Activated naive CD4-positive, alpha-beta T cell treated with anti-CD3 and anti-CD28 coated beads, Interleukin-2, amount 50 U/mL, for 16 hours (primary cell): Measurements from ENCODE around the gene PPM1H.

Source experiments
- DNase-seq: peaks from one replicate; pipeline ENCODE4 v3.0.0-alpha.2; 2020

The PPM1H gene

GRCh38 chr12:62726471-62726980 lies 208.4 kb downstream of the PPM1H start:
- no peak for DNase-seq

GRCh38 chr12:62725781-62726180 lies 209.2 kb downstream of the PPM1H start:
- no peak for DNase-seq

- no peak for DNase-seq
These were observed 210.0 kb downstream of the PPM1H start for GRCh38 chr12:62724947-62725451.

- DNase-seq = no peak
These were observed 210.7 kb downstream of the PPM1H start for GRCh38 chr12:62724285-62724684.

- no peak for DNase-seq
These were observed 211.8 kb downstream of the PPM1H start for GRCh38 chr12:62722971-62723680.

- no peak for DNase-seq
These were observed 214.2 kb downstream of the PPM1H start for GRCh38 chr12:62720661-62721330.

GRCh38 chr12:62720025-62720424 lies 214.9 kb downstream of the PPM1H start:
- no peak for DNase-seq

GRCh38 chr12:62718762-62719426 lies 216.1 kb downstream of the PPM1H start:
- DNase-seq = no peak

GRCh38 chr12:62717643-62718042 lies 217.3 kb downstream of the PPM1H start:
- no peak for DNase-seq

GRCh38 chr12:62716866-62717525 lies 218.0 kb downstream of the PPM1H start:
- no peak for DNase-seq

GRCh38 chr12:62716037-62716436 lies 218.9 kb downstream of the PPM1H start:
- DNase-seq = no peak

- no peak for DNase-seq
These were observed 219.9 kb downstream of the PPM1H start for GRCh38 chr12:62714774-62715721.

- no peak for DNase-seq
These were observed 220.7 kb downstream of the PPM1H start for GRCh38 chr12:62714181-62714773.

- no peak for DNase-seq
These were observed 221.2 kb downstream of the PPM1H start for GRCh38 chr12:62713723-62714122.

- no peak for DNase-seq
These were observed 222.0 kb downstream of the PPM1H start for GRCh38 chr12:62712681-62713573.

GRCh38 chr12:62711631-62712241 lies 223.2 kb downstream of the PPM1H start:
- no peak for DNase-seq

GRCh38 chr12:62709311-62709710 lies 225.6 kb downstream of the PPM1H start:
- no peak for DNase-seq

- no peak for DNase-seq
These were observed 227.0 kb downstream of the PPM1H start for GRCh38 chr12:62707939-62708338.

- DNase-seq = no peak
These were observed 229.1 kb downstream of the PPM1H start for GRCh38 chr12:62705846-62706245.

- no peak for DNase-seq
These were observed 232.0 kb downstream of the PPM1H start for GRCh38 chr12:62703011-62703380.
